COLO668 (cell line): ENCODE results near the gene ANO9.
"Not testable (repeated sequence)": the region's sequence is repeated elsewhere in the genome, so short reads cannot be mapped to it uniquely, and the experiment has no call there.

Experiments
- DNase-seq: peaks from one replicate; lab custom pipeline; 2025; ENCODE audit not compliant: unreplicated experiment; lab: John Stamatoyannopoulos, UW

ANO9 gene

DNA sequence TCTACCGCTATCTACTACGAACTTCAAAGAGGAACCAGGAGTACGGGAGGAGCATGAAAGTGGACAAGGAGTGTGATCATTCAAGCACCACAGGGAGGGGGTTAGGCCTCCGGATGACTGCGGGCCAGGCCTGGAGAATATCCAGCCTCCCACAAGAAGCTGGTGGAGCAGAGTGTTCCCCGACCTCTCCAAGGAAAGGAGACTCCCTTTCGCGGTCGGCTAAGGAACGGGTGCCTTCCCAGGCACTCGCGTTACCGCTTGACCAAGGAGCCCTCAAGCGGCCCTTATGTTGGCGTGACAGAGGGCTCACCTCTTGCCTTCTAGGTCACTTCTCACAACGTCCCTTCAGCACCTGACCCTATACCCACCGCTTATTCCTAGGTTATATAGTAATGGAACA, 52.4 kb downstream of the ANO9 start:
- DNase-seq = not testable (repeated sequence)

- DNase-seq = no peak
Observed at GRCh38 chr11:387193-387793, 54.5 kb downstream of the ANO9 start.

- no peak for DNase-seq
Observed at GRCh38 chr11:386483-386882, 55.3 kb downstream of the ANO9 start.

DNA sequence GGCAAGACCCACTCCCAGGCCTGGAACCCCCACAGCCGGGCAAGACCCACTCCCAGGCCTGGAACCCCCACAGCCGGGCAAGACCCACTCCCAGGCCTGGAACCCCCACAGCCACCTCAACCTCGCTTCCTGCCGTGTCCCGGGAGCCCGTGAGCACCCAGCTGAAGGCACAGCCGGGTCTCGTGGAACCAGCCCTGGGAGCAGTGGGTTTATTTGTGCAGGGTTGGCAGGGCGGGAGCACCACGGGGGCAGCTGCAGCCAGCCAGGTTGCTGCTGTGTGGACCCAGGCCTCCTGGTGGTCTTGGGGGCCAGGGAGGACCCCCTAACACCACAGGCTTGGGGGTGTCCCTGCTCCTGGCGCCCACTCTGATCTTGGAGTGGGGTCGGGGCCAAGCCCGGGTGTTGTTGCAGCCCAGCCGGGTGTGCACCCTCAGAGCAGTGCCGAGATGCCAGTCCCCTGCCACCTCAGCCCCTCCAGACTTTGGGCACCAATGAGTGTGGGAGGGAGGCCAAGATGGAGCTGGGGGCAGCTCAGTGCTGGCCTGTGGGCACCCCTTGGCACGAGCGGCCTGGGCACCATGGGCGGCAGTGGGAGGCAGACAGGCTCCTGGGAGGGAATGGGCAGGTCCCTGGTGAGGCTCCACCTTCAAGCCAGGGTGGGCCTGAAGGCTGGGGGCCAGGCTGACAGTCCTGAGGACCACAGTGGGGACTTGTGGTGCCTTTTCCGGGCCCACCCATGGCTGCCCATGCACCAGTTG, 56.0 kb downstream of the ANO9 start:
- no peak for DNase-seq

DNA sequence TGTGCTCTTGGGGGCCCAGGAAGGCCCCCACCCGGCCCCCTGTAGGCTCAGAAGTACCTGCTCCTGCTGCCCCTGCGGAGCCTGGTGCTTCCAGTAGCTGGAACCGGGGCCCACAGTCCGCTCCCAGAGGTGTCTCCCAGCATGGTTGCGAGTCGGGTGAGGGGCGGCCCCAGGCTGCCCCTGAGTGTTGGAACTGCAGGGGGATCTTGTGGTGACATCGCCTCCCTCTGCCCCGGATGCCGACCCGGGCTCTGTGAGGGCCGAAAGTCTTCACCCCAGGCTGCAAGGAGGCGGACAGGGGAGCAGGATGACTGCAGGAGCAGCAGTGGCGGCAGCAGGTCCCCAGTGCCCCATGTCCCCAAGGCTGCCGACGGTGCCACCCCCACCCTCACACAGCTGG, 57.3 kb downstream of the ANO9 start:
- no peak for DNase-seq

GRCh38 chr11:383431-383830, 58.4 kb downstream of the ANO9 start:
- DNase-seq = no peak

DNA sequence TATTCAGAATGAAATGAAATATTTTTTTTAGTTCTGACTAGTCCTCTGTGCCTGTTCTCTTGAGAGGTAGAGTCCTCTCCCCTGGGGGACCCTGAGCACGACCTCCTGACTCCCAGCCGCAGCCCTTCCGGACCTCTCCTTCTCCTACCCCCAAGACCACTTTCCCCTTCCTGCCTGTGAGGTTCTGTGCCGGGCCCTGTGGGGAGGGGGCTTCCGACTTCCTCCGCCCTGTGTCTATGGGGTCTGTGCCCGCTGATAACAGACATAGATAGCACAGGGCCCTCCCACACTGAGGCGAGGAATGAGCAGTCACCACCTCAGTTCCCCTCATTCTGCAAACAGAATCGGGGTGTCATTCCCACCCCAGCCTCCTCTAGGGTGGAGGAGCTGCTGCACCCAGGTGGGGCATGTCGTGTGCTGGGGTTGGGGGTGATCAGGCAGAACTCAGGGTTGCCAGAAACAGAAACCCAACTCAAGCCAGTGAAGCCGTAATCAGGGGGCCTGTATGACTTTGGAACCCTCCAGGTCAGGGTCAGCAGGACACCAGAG, 59.7 kb downstream of the ANO9 start:
- no peak for DNase-seq

GRCh38 chr11:381501-382072, 60.2 kb downstream of the ANO9 start:
- DNase-seq = no peak

GRCh38 chr11:380996-381395, 60.8 kb downstream of the ANO9 start:
- DNase-seq = no peak

GRCh38 chr11:380491-380890, 61.3 kb downstream of the ANO9 start:
- DNase-seq = no peak

GRCh38 chr11:380095-380480, 61.7 kb downstream of the ANO9 start:
- DNase-seq = no peak

DNA sequence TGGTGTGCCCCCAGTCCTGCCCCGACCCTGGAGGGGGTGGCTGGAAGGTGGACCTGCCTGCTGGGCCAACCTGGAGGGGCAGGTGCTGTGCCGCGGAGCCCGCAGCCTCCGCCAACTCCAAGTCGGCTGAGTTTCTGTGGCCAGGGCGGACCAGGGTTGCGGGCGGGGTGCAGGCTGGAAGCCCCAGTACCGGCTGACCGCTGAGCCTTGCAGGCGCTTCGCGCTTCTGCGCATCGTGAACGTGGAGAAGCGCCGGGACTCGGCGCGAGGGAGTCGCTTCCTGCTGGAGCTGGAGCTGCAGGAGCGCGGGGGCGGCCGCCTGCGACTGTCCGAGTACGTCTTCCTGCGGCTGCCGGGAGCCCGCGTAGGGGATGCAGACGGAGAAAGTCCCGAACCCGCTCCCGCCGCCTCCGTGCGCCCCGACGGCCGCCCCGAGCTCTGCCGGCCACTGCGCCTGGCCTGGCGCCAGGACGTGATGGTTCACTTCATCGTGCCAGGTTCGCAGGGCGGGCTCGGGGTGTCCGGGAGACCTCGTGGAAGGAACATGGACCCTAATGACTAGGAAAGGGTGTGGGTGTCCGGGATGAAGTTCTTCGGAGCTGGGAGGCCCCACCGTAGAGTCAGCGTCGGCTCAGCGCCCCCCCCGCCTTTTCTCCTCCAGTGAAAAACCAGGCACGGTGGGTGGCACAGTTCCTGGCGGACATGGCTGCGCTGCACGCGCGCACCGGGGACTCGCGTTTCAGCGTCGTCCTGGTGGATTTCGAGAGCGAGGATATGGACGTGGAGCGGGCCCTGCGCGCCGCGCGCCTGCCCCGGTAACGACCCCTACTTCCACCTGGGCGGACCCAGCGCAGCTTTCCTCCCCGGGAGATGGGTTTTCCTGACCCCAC, 62.4 kb downstream of the ANO9 start:
- DNase-seq = no peak

DNA sequence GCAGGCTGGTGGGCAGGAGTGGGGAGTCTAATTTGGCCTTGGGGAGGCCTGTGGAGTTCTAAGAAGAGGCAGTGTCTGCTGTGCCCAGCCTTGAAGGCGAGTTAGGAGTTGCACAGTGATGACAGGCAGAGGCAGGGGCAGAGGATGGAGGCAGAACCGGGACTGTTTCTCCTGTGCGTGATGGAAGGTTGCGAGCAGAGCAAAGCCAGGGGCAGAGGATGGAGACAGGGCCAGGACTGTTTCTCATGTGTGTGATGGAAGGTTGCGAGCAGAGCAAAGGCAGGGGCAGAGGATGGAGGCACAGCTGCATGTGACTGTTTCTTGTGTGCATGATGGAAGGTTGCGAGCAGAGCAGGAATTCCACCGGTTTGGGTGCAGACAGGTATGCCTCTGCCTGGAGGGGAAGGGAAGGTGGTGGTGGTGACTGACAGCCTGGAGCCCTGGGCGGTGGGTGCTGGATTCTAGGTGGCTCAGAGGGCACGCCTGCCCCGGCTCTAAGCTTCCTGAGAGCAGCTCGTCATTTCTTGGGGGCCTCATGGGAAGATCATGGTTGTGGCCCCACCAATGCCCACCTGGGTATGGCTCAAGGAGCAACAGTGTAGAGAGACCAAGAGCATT, 63.8 kb downstream of the ANO9 start:
- DNase-seq = no peak

DNA sequence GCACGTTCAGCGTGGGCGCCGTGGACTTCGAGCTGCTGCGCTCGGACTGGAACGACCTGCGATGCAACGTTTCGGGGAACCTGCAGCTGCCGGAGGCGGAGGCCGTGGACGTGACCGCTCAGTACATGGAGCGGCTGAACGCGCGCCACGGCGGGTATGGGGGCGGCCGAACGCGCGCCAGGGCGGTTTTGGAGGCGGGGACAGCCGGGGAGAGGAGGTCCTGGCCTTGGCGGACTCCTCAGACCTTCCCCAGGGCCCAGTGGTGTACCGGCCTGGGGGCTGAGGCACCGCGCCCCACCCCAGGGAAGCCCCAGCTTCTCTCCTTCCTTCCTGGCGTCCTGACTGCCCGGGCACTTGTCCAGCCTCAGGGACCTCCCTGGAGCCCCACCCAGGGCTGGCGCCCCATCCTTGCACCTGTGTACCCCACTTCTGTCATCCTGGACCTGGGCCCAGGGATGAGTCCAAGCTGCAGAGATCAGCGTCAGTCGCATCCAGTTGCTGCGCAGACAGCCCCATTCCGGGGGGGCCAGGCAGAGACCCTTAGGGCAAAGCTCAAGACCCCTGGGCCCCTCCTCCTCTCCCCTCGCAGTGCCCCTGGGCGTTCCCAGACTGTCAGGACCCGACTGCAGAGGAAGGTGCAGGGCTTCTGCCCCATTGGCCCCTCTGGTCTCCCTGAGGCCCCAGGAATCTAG, 64.5 kb downstream of the ANO9 start:
- no peak for DNase-seq

DNA sequence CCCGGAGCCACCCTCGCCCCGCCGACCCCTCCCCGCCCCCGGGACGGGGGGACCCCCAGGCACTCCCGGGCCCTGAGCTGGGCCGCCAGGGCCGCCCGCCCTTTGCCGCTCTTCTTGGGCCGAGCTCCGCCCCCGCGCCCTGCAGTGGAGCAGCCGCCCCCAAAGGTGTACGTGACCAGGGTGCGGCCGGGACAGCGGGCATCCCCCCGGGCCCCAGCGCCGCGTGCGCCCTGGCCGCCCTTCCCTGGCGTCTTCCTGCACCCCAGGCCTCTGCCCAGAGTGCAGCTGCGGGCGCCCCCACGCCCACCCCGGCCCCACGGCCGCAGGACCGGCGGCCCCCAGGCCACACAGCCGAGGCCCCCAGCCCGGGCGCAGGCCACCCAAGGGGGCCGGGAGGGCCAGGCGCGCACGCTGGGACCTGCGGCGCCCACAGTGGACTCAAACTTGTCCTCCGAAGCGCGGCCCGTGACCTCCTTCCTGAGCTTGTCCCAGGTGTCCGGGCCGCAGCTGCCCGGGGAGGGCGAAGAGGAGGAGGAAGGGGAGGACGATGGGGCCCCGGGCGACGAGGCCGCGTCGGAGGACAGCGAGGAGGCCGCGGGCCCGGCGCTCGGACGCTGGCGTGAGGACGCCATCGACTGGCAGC, 65.2 kb downstream of the ANO9 start:
- no peak for DNase-seq

DNA sequence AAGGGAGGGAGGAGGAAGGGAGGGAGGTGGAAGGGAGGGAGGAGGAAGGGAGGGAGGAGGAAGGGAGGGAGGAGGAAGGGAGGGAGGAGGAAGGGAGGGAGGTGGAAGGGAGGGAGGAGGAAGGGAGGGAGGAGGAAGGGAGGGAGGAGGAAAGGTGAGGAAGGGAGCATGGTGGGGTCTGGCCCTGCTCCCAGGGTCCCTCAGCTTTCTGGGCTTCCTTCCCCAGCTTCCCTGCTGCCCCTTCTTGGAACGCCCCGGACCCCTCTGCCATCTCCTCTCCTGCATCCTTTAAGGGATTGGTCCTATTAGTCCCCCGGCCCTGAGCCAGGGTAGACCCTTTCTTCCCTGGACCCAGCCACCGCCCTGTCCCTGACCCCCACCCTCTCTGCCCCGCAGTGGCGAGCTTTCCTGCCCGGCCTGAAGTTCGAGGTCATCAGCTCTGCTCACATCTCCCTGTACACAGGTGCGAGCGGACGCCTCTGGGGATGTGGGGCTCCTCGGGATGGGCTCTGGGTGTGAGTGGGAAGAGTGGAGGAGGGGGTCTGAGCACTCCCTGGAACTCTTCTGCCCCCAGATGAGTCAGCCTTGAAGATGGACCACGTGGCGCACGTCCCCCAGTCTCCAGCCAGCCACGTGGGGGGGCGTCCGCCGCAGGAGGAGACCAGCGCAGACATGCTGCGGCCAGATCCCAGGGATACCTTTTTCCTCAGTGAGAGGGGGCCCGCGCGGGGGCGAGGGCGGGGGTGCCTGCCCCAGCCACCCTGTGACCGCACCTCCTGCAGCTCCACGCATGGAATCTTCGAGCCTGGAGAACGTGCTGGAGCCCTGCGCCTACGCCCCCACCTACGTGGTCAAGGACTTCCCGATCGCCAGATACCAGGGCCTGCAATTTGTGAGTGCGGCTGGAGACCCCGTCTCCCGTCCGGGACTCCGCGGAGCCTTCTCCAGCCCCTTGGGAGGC, 66.5 kb downstream of the ANO9 start:
- DNase-seq = no peak

DNA sequence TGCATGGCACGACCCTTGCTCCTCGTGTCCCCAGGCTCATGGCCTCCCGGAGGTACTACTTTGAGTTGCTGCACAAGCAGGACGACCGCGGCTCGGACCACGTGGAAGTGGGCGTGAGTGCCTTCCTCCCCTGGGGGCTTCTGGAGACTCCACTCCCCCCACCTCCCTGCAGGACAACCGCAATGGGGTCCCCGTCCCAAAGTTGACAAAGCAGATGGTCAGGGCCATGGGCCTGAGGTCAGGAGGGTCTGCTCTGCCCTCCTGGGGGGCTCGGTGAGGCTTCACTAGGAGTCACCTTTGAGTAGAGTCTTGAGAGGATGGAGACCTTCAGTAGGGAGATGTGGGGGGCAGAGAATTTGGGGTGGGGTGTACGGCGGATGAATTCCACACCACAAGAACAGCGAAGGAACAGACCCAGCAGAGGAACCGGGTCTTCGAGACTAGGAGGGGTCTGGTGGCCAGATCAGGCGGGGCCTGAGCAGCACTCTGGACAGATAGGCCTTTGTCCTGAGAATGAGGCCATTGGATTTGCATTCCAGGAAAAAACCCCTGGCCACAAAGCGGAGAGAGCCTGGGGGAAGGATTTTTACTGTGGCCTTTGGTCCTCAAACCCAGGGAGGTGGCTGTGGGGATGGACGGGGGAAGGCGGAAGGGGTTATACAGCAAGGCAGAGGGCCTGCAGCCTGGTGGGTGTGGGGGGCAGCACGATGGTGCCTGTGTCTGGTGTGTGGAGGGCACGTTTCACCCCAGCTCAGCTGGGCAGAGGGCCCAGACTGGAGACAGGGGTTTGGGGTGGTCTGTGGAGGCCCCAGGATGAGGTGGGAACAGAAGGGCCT, 67.9 kb downstream of the ANO9 start:
- no peak for DNase-seq
